ENCODE results near the gene OSBPL5.

Gene OSBPL5

DNA sequence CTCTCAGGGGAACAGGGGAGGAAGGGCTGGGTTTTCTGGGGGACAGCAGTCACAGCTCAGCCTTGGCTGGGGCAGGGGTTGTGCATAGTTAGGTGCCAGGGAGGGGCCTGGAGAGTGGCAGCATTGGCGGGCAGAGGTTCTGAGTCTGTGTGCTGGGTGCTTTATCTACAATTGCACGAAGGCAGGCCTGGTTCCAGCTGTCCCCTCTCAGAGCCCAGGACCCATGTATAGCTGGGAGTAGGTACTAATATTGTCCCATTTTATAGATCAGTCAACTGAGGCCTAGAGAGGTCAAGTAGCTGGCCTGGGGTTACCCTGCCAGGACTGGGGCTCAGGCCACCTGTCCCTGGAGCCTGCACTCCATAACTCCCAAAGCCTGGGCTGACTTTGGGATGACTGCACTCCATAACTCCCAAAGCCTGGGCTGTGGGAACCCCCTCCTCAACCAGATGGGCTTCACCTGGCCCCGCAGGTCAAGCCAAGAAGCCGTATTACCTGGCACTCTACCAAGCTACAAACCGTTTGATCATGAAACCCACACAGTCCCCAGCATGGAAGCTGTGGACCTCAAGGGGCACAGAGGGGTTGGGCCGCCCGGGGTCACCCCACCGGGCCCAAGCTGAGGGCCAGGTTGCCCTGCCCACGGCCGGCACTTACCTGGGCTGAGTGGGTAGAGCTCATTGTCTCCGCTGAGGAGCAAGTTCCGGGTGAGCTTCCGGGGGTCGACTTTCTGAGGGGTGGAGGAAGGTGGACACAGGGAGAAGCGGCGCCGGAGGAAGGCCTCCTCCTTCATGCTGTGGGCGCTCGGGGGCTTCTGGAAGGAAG lies 36.5 kb downstream of the OSBPL5 start:
- no peak for DNase-seq (ENCODE audit: low spot score)
- TF ChIP-seq, protein P1, sequence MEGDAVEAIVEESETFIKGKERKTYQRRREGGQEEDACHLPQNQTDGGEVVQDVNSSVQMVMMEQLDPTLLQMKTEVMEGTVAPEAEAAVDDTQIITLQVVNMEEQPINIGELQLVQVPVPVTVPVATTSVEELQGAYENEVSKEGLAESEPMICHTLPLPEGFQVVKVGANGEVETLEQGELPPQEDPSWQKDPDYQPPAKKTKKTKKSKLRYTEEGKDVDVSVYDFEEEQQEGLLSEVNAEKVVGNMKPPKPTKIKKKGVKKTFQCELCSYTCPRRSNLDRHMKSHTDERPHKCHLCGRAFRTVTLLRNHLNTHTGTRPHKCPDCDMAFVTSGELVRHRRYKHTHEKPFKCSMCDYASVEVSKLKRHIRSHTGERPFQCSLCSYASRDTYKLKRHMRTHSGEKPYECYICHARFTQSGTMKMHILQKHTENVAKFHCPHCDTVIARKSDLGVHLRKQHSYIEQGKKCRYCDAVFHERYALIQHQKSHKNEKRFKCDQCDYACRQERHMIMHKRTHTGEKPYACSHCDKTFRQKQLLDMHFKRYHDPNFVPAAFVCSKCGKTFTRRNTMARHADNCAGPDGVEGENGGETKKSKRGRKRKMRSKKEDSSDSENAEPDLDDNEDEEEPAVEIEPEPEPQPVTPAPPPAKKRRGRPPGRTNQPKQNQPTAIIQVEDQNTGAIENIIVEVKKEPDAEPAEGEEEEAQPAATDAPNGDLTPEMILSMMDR (IDR thresholded peaks at IDR 0.05; ENCODE audit: extremely low read depth, missing control alignments), result no peak

DNA sequence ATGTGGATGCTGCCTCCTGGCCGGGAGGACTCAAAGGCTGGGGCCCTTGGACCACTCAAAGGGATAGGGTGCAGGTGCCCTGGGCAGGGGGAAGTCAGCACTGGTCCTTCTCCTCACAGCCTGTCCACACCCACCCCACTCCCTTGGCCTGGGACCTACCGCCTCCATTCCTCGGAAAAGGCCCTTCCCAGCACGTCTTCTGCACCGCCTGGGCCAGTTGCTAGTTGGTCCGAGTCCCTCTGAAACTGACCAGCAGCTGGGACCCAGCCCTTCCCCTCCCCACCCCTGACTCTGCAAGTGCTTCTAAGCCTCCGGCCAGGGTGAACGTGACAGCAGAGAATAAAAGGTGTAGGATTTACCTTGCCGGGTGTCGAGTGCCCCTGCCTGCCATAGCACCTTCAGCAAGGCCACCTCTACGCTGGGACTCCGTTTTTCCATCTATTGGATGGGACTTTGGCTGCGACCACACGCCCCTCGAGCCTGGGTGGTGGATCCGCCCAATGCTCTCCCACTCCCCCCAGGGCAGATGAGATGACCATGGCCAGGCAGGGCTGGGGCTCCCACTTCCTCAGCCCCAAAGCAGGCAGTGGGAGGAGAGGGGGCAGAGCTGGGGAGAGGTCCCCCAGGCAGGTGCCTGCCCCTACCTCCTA lies 37.3 kb downstream of the OSBPL5 start:
- TF ChIP-seq, protein P1 (IDR thresholded peaks at IDR 0.05; ENCODE audit: extremely low read depth, missing control alignments), result no peak
- DNase-seq (ENCODE audit: low spot score), result no peak

DNA sequence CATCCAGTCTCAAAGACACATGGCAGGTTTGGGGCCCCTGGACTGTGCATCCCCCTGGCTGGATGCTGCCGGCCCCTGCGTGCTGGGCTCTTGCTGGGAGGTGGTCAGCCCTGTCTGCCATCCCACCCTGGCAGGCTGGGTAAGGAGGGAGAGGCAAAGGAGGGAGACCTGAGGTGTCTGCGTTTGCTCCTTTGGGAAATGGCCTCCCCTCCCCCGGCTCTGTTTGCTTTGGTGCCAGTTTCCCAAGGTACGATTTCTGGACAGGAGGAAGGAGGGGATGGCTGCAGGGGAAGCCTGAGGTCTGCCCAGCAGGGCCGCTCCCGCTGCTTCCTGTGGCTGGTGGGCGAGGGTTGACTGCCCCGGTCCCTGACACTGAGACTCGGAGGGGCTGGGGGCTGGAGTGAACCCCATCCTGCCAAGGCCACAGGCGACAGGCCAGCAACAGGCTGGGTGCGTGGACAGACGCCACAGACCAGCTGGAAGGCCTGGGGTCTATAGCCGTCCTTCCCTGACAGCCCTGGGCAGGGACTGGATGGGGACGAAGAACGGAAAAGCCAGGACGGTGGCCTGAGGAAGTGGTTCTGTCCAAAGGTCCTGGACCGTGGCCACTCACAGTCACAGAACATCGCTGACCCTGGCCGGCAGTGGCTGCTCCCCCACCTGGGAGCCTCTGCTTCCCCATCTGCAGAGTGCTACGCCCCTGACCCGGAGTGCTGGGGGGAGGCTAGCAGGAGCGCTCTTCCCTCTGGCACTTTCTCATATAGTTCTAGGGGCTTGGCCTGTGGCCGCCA lies 38.0 kb downstream of the OSBPL5 start:
- TF ChIP-seq, protein P1 (IDR thresholded peaks at IDR 0.05; ENCODE audit: extremely low read depth, missing control alignments), result no peak
- DNase-seq (ENCODE audit: low spot score), result no peak

DNA sequence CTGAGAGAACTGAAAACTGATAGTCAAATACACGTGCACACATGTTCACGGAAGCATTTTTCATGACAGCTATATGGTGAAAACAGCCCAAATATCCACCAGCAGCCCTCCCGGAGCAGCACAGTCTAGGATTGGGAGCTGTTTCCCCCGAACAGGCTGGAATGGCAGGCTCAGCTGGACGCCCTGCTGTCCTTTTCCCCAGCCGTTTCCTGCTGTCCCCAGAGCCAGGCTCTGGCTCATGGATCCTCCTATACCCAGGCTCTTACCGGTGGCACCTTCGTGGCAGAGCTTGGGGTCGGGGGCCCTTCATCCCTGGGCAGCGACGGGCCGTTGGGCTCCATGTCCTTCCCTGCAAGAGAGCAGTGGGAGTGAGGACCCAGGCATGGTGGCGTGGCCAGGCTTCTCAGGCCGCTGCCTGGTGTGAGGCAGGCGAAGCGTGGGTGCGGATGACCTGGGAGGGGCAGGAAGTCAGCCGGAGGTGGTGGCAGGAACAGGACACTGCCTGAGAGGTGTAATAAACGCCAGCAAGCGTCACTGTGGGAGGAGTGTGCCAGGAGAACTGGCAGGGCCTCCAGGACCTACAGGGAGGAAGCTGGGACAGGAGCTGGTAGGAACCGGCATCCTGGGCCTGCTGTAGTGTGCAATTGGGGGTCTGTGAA lies 38.8 kb downstream of the OSBPL5 start:
- DNase-seq (ENCODE audit: low spot score), result no peak
- TF ChIP-seq, protein P1 (IDR thresholded peaks at IDR 0.05; ENCODE audit: extremely low read depth, missing control alignments), result no peak

DNA sequence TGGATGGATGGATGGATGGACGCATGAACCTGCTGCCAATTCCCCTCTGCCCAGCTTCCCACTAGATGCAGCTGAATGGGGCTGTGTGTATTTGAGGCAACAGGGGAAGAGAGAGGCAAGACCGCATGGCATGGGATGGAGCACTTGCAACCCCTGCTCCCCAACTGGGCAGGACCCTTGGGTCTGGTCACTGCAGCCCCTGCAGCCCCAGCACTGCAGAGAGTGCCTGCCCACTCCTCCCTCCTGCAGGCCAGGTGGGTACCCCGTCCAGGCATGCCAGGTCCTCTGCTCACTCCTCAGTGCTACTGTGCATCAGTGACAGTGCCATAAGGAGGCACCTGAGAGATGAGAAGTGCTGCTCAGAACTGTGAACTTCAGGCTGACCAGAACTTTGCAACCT lies 40.3 kb downstream of the OSBPL5 start:
- TF ChIP-seq, protein P1 (IDR thresholded peaks at IDR 0.05; ENCODE audit: extremely low read depth, missing control alignments), result no peak
- no peak for DNase-seq (ENCODE audit: low spot score)

DNA sequence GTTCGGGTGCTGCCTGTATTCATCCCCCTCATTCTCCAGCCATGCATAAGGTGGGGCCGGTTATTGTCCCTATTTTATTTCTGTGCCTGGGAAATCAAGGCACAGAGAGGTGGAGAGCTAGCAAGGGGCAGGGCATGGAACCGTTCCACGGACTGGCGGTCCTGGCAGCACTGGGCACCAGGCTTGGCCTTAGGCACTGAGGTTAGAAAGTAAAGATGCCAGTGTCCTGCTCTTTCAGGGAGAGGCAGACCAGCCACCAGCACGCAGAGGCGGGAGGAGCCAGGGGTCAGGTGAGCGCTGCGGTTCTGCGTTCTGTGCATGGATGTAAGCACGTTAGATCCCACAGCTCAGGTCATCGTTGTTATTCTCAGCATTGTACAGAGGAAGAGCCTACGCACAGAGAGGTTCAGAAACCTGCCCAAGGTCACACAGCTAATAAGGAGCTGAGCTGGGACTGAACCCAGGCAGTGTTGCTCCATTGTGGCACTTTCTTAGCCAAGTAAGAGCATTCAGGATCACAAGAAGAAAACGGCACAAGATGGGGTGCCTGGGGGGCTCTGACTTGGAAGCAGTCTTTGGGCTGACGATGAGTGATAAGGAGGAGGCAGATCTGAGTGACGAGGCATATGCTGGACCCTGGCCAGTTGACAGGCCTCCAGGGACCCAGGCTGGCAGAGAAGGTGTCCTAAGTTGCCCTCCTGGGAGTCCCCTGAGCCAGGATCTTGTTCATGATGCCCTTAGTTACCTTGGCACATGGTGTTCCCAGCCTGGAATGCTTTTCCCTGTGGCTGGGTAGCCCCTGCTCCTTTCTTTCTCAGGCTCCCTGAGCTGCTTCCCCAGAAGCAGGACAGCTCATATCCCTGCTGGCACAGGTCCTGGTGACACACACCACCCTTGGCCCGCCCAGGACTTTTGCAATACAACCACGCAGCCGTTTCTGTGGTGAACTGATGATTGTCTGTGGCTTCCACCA lies 41.1 kb downstream of the OSBPL5 start:
- DNase-seq (ENCODE audit: low spot score), result no peak
- TF ChIP-seq, protein P1 (IDR thresholded peaks at IDR 0.05; ENCODE audit: extremely low read depth, missing control alignments), result no peak

Measured in GM20000 (cell line).